T follicular helper cell (primary cell): Measurements from ENCODE around the gene REEP5.

ENCODE experiments used
- DNase-seq: peaks from one replicate; pipeline ENCODE4 v3.0.0-alpha.2; 2020; ENCODE audit warnings: low read depth

Gene REEP5

DNA sequence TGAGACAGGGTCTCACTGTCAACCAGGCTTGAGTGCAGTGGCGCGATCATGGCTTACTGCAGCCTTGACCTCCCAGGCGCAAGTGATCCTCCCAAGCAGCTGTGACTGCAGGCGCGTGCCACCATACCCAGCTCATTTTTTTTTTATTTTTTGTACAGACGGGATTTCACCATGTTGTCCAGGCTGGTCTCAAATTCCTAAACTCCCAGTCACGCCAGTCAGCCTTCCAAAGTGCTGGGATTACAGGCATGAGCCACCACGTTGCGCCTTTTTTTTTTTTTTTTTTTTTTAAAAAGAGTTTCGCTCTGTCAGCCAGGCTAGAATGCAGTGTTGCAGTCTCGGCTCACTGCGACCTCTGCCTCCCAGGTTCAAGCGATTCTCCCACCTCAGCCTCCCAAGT, 88.1 kb downstream of the REEP5 start:
- no peak for DNase-seq

DNA sequence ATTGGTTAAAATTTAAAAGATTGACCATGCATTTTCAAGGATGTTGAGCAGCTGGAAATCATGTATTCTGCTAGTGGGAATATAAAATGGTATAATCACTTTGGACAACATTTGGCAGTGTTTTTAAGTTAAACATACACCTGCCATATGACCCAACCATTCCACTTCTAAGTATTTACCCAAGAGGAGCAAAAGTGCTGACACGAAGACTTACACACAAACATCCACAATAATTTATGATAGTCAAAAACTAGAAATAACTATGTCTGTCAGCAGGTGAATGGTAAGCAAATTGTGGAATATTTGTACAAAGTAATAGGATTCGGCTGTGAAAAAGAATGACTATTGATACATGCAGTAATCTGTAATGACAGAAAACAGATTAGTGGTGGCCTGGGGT, 91.6 kb downstream of the REEP5 start:
- DNase-seq = no peak
